CD14-positive monocyte (primary cell): ENCODE data around the gene GNAT1. TPM values are rescaled to one million over a fixed set of nuclear protein-coding genes. Genes with fewer than 3 reads are reported as not detected.
"Not testable (repeated sequence)": the region's sequence is repeated elsewhere in the genome, so short reads cannot be mapped to it uniquely, and the experiment has no call there.

Experiments
- DNase-seq, 3 donors: peaks; one replicate each; pipeline ENCODE4 v3.0.0-alpha.2; 2011 to 2022
- H2AFZ ChIP-seq: 2 replicates; pipeline ENCODE4 v1.6.0; 2012; ENCODE audit warnings: mild to moderate bottlenecking, low read depth, low read length, inconsistent platforms; ENCODE audit not compliant: insufficient read depth, poor library complexity, severe bottlenecking
- H3K27ac ChIP-seq, 2 donors: 1 replicate in 1 of 2; 2 replicates in 1 of 2; pipeline ENCODE4 v1.5.1; 2012 to 2013; ENCODE audit warnings: low read length in 2 of 2, control low read depth in 1 of 2, inconsistent platforms in 1 of 2, low read depth in 1 of 2, mild to moderate bottlenecking in 1 of 2
- H3K27me3 ChIP-seq, 2 donors: one replicate each; pipeline versions ENCODE4 v1.6.0 to v1.6.1; 2011 to 2013; ENCODE audit warnings: low read length in 2 of 2; ENCODE audit not compliant: control insufficient read depth in 2 of 2, insufficient read depth in 2 of 2
- H3K36me3 ChIP-seq, 2 donors: replicated peaks in 1 of 2; 1 replicate in 1 of 2; 2 replicates in 1 of 2; pipeline versions ENCODE4 v1.5.1 to v1.6.1; 2012 to 2013; ENCODE audit warnings: low read length in 2 of 2, control low read depth in 1 of 2, inconsistent platforms in 1 of 2, mild to moderate bottlenecking in 1 of 2; ENCODE audit not compliant: insufficient read depth in 2 of 2, control insufficient read depth in 1 of 2
- H3K4me1 ChIP-seq, 2 donors: 1 replicate in 1 of 2; 2 replicates in 1 of 2; pipeline versions ENCODE4 v1.5.1 to v1.6.1; 2012 to 2013; ENCODE audit warnings: low read length in 2 of 2, control low read depth in 1 of 2, inconsistent platforms in 1 of 2, mild to moderate bottlenecking in 1 of 2, moderate library complexity in 1 of 2; ENCODE audit not compliant: insufficient read depth in 2 of 2, control insufficient read depth in 1 of 2
- H3K4me2 ChIP-seq: replicated peaks from 2 replicates; pipeline ENCODE3; 2012; ENCODE audit warnings: low read length, moderate library complexity, mild to moderate bottlenecking; ENCODE audit not compliant: poor library complexity, severe bottlenecking; ENCODE audit errors: extremely low read depth
- H3K4me3 ChIP-seq, 3 experiments: fragments of 200-600 bp in 1 of 3; sonication (generic) in 1 of 3; replicated peaks in 1 of 3; 1 replicate in 2 of 3; 2 replicates in 1 of 3; pipeline ENCODE4 v1.5.1; 2011 to 2013; ENCODE audit warnings: low read length in 3 of 3, mild to moderate bottlenecking in 3 of 3, control low read depth in 2 of 3, low read depth in 2 of 3, inconsistent platforms in 1 of 3, moderate library complexity in 1 of 3
- H3K79me2 ChIP-seq: 2 replicates; pipeline ENCODE4 v1.6.0; 2012; ENCODE audit warnings: mild to moderate bottlenecking, control low read depth, inconsistent platforms, low read length, moderate library complexity; ENCODE audit not compliant: insufficient read depth
- H3K9ac ChIP-seq: 2 replicates; pipeline ENCODE4 v1.6.0; 2017; ENCODE audit warnings: low read length, mild to moderate bottlenecking; ENCODE audit not compliant: insufficient read depth, poor library complexity, severe bottlenecking
- H3K9me3 ChIP-seq, 2 donors: replicated peaks in 1 of 2; 1 replicate in 1 of 2; 2 replicates in 1 of 2; pipeline versions ENCODE4 v1.5.1 to v1.6.1; 2012 to 2013; ENCODE audit warnings: low read length in 2 of 2, control low read depth in 1 of 2; ENCODE audit not compliant: control insufficient read depth in 1 of 2, insufficient read depth in 1 of 2
- H4K20me1 ChIP-seq: 2 replicates; pipeline ENCODE4 v1.6.0; 2012; ENCODE audit warnings: mild to moderate bottlenecking, low read length, control low read depth, moderate library complexity; ENCODE audit not compliant: insufficient read depth
- H3K27ac Mint-ChIP-seq, 7 donors: one replicate each; pipeline ENCODE4 v1.8.0; 2020; ENCODE audit warnings: mild to moderate bottlenecking in 7 of 7, mixed read lengths in 7 of 7, moderate library complexity in 6 of 7, inconsistent platforms in 2 of 7
- H3K27me3 Mint-ChIP-seq, 3 donors: one replicate each; pipeline ENCODE4 v1.8.0; 2021 to 2022; ENCODE audit warnings: low read depth in 3 of 3, mild to moderate bottlenecking in 3 of 3, mixed read lengths in 3 of 3, moderate library complexity in 3 of 3, inconsistent platforms in 1 of 3
- H3K36me3 Mint-ChIP-seq, 2 donors: one replicate each; pipeline ENCODE4 v1.8.0; 2020; ENCODE audit warnings: mixed read lengths in 2 of 2, inconsistent platforms in 1 of 2, mild to moderate bottlenecking in 1 of 2
- H3K4me1 Mint-ChIP-seq: one replicate; pipeline ENCODE4 v1.8.0; 2020; ENCODE audit warnings: mild to moderate bottlenecking, mixed read lengths
- H3K4me3 Mint-ChIP-seq, 2 donors: one replicate each; pipeline ENCODE4 v1.8.0; 2020; ENCODE audit warnings: mild to moderate bottlenecking in 2 of 2, mixed read lengths in 2 of 2, moderate library complexity in 1 of 2
- H3K9me3 Mint-ChIP-seq, 7 donors: one replicate each; pipeline ENCODE4 v1.8.0; 2020 to 2022; ENCODE audit warnings: mixed read lengths in 7 of 7, mild to moderate bottlenecking in 6 of 7, moderate library complexity in 6 of 7, inconsistent platforms in 2 of 7
- WGBS: methylation state at CpG from one replicate; pipeline ENCODE4 v1.1.5; 2013; ENCODE audit warnings: missing lambda C conversion rate; ENCODE audit not compliant: insufficient coverage; 5-methylcytosine and 5-hydroxymethylcytosine counted together
- intact Hi-C, 2 donors: fragments of 100-400 bp; cut with micrococcal nuclease; formaldehyde crosslinking; loops; one replicate each; pipeline versions ENCODE4 v1.15.0 to v1.15.1; 2023
- polyA plus RNA-seq, 3 donors: library from polyadenylated mRNA; depleted of rRNA in 1 of 3; unstranded in 2 of 3; stranded (reverse) in 1 of 3; fragments of 300-500 nt in 2 of 3; fragments of >200 nt in 1 of 3; fragmentation: Illumina TruSeq in 2 of 3; gene quantifications; 1 replicate in 2 of 3; 2 replicates in 1 of 3; pipeline ENCODE4 v1.2.3, GENCODE V29; 2012 to 2021
- TF ChIP-seq, protein P1 (sequence below): fragments of 200-600 bp; IDR thresholded peaks from one replicate; pipeline ENCODE4 v1.8.0; 2022; ENCODE audit warnings: antibody characterized with exemption, mild to moderate bottlenecking

Gene GNAT1
- polyA plus RNA-seq, 3 donors, result not detected

DNA sequence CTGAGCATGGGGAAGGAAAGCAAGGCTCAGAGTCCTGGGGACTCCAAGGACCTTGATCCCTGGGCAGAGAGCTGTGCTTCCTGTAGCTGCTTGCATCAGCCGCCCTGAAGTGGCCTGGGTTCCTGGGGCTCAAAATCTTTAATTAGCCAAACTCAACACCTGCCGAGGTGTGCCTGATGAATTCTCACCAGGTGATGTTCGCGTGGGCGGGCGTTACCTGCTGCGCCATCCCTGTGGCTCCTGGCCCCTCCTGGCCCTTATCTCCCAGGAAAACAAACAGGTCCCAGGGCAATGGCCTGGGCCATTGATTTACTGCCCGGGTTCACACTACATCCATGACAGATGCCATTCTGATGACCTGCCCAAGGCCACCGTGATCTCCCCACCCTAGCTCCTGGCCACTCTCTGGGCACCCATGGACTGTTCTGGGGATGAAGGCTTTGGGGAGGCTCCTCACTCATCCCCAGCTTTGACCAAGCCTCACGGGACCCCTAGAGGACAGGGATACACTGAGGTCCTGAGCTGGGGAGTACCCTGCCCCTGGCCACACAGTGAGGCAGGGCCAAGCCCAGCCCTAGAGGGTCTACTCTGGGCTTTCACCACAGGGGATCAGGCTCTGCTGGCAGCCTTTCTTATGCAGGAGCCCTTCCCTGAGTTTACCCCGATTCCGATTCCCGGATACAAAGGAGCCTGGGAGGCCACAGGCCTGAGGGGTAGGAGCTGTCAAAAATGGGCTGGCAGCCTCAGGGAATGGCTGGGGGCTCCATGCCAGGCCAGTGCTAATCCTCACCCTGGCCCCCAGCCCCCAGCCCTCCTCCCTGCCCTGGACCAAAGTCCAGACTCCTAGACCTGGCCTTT, 19.3 kb downstream of the GNAT1 start:
- TF ChIP-seq, protein P1, sequence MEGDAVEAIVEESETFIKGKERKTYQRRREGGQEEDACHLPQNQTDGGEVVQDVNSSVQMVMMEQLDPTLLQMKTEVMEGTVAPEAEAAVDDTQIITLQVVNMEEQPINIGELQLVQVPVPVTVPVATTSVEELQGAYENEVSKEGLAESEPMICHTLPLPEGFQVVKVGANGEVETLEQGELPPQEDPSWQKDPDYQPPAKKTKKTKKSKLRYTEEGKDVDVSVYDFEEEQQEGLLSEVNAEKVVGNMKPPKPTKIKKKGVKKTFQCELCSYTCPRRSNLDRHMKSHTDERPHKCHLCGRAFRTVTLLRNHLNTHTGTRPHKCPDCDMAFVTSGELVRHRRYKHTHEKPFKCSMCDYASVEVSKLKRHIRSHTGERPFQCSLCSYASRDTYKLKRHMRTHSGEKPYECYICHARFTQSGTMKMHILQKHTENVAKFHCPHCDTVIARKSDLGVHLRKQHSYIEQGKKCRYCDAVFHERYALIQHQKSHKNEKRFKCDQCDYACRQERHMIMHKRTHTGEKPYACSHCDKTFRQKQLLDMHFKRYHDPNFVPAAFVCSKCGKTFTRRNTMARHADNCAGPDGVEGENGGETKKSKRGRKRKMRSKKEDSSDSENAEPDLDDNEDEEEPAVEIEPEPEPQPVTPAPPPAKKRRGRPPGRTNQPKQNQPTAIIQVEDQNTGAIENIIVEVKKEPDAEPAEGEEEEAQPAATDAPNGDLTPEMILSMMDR, result no peak
- Histone ChIP-seq H3K9ac (no peak overlapping the region), H3K4me3 (no peak overlapping the region), H2AFZ (no peak overlapping the region), H3K9me3 (peaks cover 0 to 12% of the 10 kb centered on the region in 2 donors), H4K20me1 (no peaks in the 10 kb centered on the region), H3K27ac (no peak overlapping the region), H3K79me2 (no peaks in the 10 kb centered on the region), H3K4me2 (no peak overlapping the region), H3K27me3 (peaks cover 11 to 18% of the 10 kb centered on the region in 2 donors), H3K36me3 (no peaks in the 10 kb centered on the region), H3K4me1 (peaks cover 1 to 4% of the 10 kb centered on the region in 2 donors)
- Mint-ChIP-seq H3K36me3 (peaks cover 0 to 2% of the 10 kb centered on the region in 2 donors), H3K4me3 (no peak overlapping the region), H3K27ac (no peak overlapping the region), H3K27me3 (peaks cover 26 to 30% (median 26%) of the 10 kb centered on the region in 3 donors), H3K9me3 (peaks cover 0 to 3% (median 0%) of the 10 kb centered on the region in 7 donors), H3K4me1 (no peaks in the 10 kb centered on the region)
- no peak for DNase-seq
- intact Hi-C loops, result no loop called here
- WGBS, result 99% methylated on average over 11 of the region's 13 CpGs

DNA sequence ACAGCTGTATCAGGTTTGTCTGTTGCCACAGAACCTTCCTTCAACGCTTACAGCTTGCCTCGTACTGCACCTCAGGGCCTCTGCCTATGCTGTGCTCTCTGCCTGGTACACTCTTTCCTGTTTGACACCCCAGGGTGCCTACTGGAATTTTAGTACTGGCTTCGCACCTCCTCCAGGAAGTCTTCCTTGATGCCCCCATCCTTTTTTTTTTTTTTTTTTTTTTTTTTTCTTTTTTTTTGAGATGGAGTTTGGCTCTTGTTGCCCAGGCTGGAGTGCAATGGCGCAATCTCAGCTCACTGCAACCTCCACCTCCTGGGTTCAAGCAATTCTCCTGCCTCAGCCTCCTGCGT, 19.9 kb downstream of the GNAT1 start:
- H3K4me3 ChIP-seq, H3K9ac ChIP-seq, H3K36me3 ChIP-seq, H3K36me3 Mint-ChIP-seq, H3K9me3 ChIP-seq, H2AFZ ChIP-seq, H3K27ac ChIP-seq, H3K79me2 ChIP-seq, H3K4me2 ChIP-seq, intact Hi-C loops, H3K27ac Mint-ChIP-seq, H4K20me1 ChIP-seq, H3K4me1 ChIP-seq, H3K4me1 Mint-ChIP-seq, H3K4me3 Mint-ChIP-seq, H3K9me3 Mint-ChIP-seq, DNase-seq: not testable (repeated sequence)
- H3K27me3 ChIP-seq, result peaks cover 6 to 12% of the 10 kb centered on the region in 2 donors
- 94% methylated on average over 2 of the region's 5 CpGs for WGBS
- peaks cover 20 to 24% (median 22%) of the 10 kb centered on the region in 3 donors for H3K27me3 Mint-ChIP-seq
